GM12872 (cell line): ENCODE results near the gene NPPB.
A peak's percentile ranks its signal among the peaks of the same experiment; 100 is the strongest.

Experiments used
- CTCF ChIP-seq: IDR thresholded peaks from 3 replicates; pipeline ENCODE4 v1.5.1; 2011; ENCODE audit warnings: low read depth, mild to moderate bottlenecking, low read length, moderate library complexity; ENCODE audit not compliant: insufficient read depth

Gene NPPB

GRCh38 chr1:11838349-11839272 lies 20.1 kb downstream of the NPPB start:
- peak; percentile 99 for TF ChIP-seq CTCF

- no peak for TF ChIP-seq CTCF
Observed at GRCh38 chr1:11837767-11838348, 20.9 kb downstream of the NPPB start.

- no peak for TF ChIP-seq CTCF
Observed at GRCh38 chr1:11836955-11837766, 21.6 kb downstream of the NPPB start.

- no peak for TF ChIP-seq CTCF
Observed at GRCh38 chr1:11835441-11836225, 23.1 kb downstream of the NPPB start.

GRCh38 chr1:11833900-11834299 lies 24.8 kb downstream of the NPPB start:
- no peak for TF ChIP-seq CTCF

- no peak for TF ChIP-seq CTCF
Observed at GRCh38 chr1:11833497-11833896, 25.2 kb downstream of the NPPB start.
